GM12878 (cell line): ENCODE measurements around the gene ELFN2. TPM values are rescaled to one million over a fixed set of nuclear protein-coding genes. Genes with fewer than 3 reads are reported as not detected.

Source experiments
- ATAC-seq: fragments of 200-7000 bp; cut with Tn5 transposase; 3 replicates; pipeline ENCODE4 v1.9.1; 2020; ENCODE audit warnings: mild to moderate bottlenecking, moderate library complexity
- BruUV-seq: library from RNA; stranded (reverse); fragments of 400-500 nt; replicated peaks from 2 replicates; lab custom pipeline; 2021; lab: Mats Ljungman, UMichigan
- CTCF ChIA-PET: fragments of 300-600 bp; sonication (Branson Sonifier 250); formaldehyde crosslinking; extraction: SDS; loops from one replicate; lab custom pipeline; 2021; ENCODE audit warnings: inconsistent platforms; lab: Yijun Ruan, JAX
- POLR2A ChIA-PET: fragments of 350-600 bp; formaldehyde crosslinking; extraction: SDS; loops from one replicate; lab custom pipeline; 2021; ENCODE audit warnings: inconsistent platforms; lab: Charles Lee
- RAD21 ChIA-PET: fragments of 300-600 bp; sonication (Branson Sonifier 250); formaldehyde crosslinking; loops from one replicate; lab custom pipeline; 2023; ENCODE audit warnings: antibody characterized with exemption; ENCODE audit not compliant: unreplicated experiment; lab: Charles Lee
- SMC1A ChIA-PET: fragments of 300-600 bp; sonication (Branson Sonifier 250); formaldehyde crosslinking; loops from one replicate; lab custom pipeline; 2023; ENCODE audit not compliant: unreplicated experiment, uncharacterized antibody; lab: Charles Lee
- DNase-seq: peaks from one replicate; pipeline ENCODE4 v3.0.0-alpha.2; 2011; ENCODE audit warnings: low read depth, low spot score
- FAIRE-seq: peaks from 3 replicates; lab custom pipeline; 2011; peaks lifted over from hg19 to GRCh38; lab: Jason Lieb, UNC
- H2AFZ ChIP-seq: 2 replicates; pipeline ENCODE4 v1.6.0; 2011; ENCODE audit warnings: low read depth, low read length, control low read depth; ENCODE audit not compliant: control insufficient read depth
- H3K27ac ChIP-seq: 2 replicates; pipeline ENCODE4 v1.5.1; 2011; ENCODE audit warnings: control low read depth; ENCODE audit not compliant: control insufficient read depth, insufficient read depth
- H3K27me3 ChIP-seq, 2 experiments: replicated peaks in 1 of 2; 2 replicates each; pipeline versions ENCODE4 v1.6.0 to v1.6.1; 2011; ENCODE audit warnings: low read length in 1 of 2; ENCODE audit not compliant: control insufficient read depth in 2 of 2, insufficient read depth in 2 of 2
- H3K36me3 ChIP-seq, 2 experiments: 2 replicates each; pipeline ENCODE4 v1.5.1; 2011; ENCODE audit warnings: low read length in 1 of 2; ENCODE audit not compliant: control insufficient read depth in 2 of 2, insufficient read depth in 2 of 2
- H3K4me1 ChIP-seq: 2 replicates; pipeline ENCODE4 v1.6.1; 2011; ENCODE audit warnings: mild to moderate bottlenecking, low read length, moderate library complexity, mixed read lengths; ENCODE audit not compliant: control insufficient read depth, insufficient read depth
- H3K4me2 ChIP-seq: 2 replicates; pipeline ENCODE4 v1.6.0; 2011; ENCODE audit warnings: control low read depth; ENCODE audit not compliant: control insufficient read depth, insufficient read depth
- H3K4me3 ChIP-seq: fragments of 200-600 bp; sonication (generic); 2 replicates; pipeline ENCODE4 v1.5.1; 2016
- H3K79me2 ChIP-seq: 2 replicates; pipeline ENCODE4 v1.6.0; 2011; ENCODE audit warnings: low read length; ENCODE audit not compliant: control insufficient read depth, insufficient read depth
- H3K9ac ChIP-seq: 2 replicates; pipeline ENCODE4 v1.8.0; 2011; ENCODE audit warnings: low read length, control low read depth, mixed read lengths; ENCODE audit not compliant: control insufficient read depth, insufficient read depth
- H3K9me3 ChIP-seq: replicated peaks from 3 replicates; pipeline ENCODE4 v1.5.1; 2011; ENCODE audit warnings: mild to moderate bottlenecking, low read length; ENCODE audit not compliant: control insufficient read depth, insufficient read depth
- H4K20me1 ChIP-seq: 2 replicates; pipeline ENCODE4 v1.6.0; 2011; ENCODE audit not compliant: control insufficient read depth, insufficient read depth
- NBN ChIP-seq: fragments of 450-650 bp; IDR thresholded peaks from 2 replicates; pipeline ENCODE4 v1.6.1; 2016
- RAD51 ChIP-seq: fragments of 450-650 bp; IDR thresholded peaks from 2 replicates; pipeline ENCODE4 v1.6.1; 2016; ENCODE audit warnings: moderate library complexity, mild to moderate bottlenecking, inconsistent platforms
- TARDBP ChIP-seq: IDR thresholded peaks from 2 replicates; pipeline ENCODE4 v1.6.1; 2016; ENCODE audit warnings: borderline replicate concordance
- ZNF24 ChIP-seq: fragments of 450-650 bp; IDR thresholded peaks from 2 replicates; pipeline ENCODE4 v1.6.1; 2017; ENCODE audit warnings: antibody characterized with exemption, mild to moderate bottlenecking
- ZNF274 ChIP-seq: IDR thresholded peaks from one replicate; pipeline ENCODE4 v1.8.0; 2011; ENCODE audit not compliant: insufficient read length, insufficient read depth
- ZNF622 ChIP-seq: fragments of 450-650 bp; IDR thresholded peaks from 2 replicates; pipeline ENCODE4 v1.6.1; 2017; ENCODE audit warnings: mild to moderate bottlenecking, inconsistent platforms
- ZZZ3 ChIP-seq: IDR thresholded peaks from 2 replicates; pipeline ENCODE4 v1.6.1; 2011; ENCODE audit warnings: low read depth; ENCODE audit not compliant: control insufficient read depth, insufficient read length
- WGBS: methylation state at CpG from one replicate; pipeline ENCODE4 v1.1.6; 2016; ENCODE audit warnings: low lambda C conversion rate; ENCODE audit not compliant: insufficient replicate concordance, insufficient coverage; ENCODE audit errors: missing lambda C conversion rate; 5-methylcytosine and 5-hydroxymethylcytosine counted together
- in situ Hi-C: fragments of 300-500 bp; cut with MboI; formaldehyde crosslinking; loops from 9 replicates; pipeline ENCODE4 v1.14.3; 2018; ENCODE audit warnings: mixed read lengths
- intact Hi-C: fragments of 100-400 bp; cut with micrococcal nuclease; formaldehyde crosslinking; loops from one replicate; pipeline ENCODE4 v1.14.2; 2022; ENCODE audit not compliant: unreplicated experiment
- polyA plus RNA-seq, 11 experiments: library from polyadenylated mRNA; depleted of rRNA in 4 of 11; unstranded in 6 of 11; stranded (reverse) in 5 of 11; fragments of >200 nt; fragmentation: Nextera tagmentation in 4 of 11; fragmentation: Illumina TruSeq in 1 of 11; extraction: Ambion mirVana in 4 of 11; extraction: Trizol in 1 of 11; gene quantifications; 1 replicate in 1 of 11; 2 replicates in 10 of 11; pipeline versions ENCODE4 v1.2.1 to v1.2.3, GENCODE V29; 2011 to 2016; ENCODE audit warnings: inconsistent platforms in 2 of 11, missing spikeins in 2 of 11, low read depth in 1 of 11
- total RNA-seq, 4 experiments: library from RNA; depleted of rRNA in 3 of 4; stranded (reverse); fragments of >200 nt in 3 of 4; fragmentation: Illumina TruSeq in 1 of 4; extraction: Trizol in 1 of 4; gene quantifications; 2 replicates each; pipeline versions ENCODE4 v1.2.1 to v1.2.3, GENCODE V29; 2013 to 2021
- TF ChIP-seq, protein P1 (sequence below): IDR thresholded peaks from 2 replicates; pipeline ENCODE4 v1.6.1; 2012; ENCODE audit warnings: improper control_type of control experiment, low read depth, low read length; ENCODE audit not compliant: insufficient replicate concordance
- TF ChIP-seq, protein P2 (sequence below): IDR thresholded peaks from 2 replicates; pipeline ENCODE4 v1.6.1; 2011; ENCODE audit warnings: low read depth, low read length, improper control_type of control experiment, borderline replicate concordance
- TF ChIP-seq, protein P3 (sequence below): IDR thresholded peaks from 2 replicates; pipeline ENCODE4 v1.6.1; 2012; ENCODE audit warnings: low read length, inconsistent platforms
- TF ChIP-seq, protein P4 (sequence below): fragments of 450-650 bp; IDR thresholded peaks from 2 replicates; pipeline ENCODE4 v1.6.1; 2018; ENCODE audit warnings: mild to moderate bottlenecking, low read depth, moderate library complexity; ENCODE audit not compliant: partially characterized antibody

ELFN2 gene
- total and polyA plus RNA-seq, 10 of the 15 experiments (the other 5 are each of a cell fraction or from before 2014, with no cell fraction given): 0.03 to 0.05 TPM; not detected in 8

DNA sequence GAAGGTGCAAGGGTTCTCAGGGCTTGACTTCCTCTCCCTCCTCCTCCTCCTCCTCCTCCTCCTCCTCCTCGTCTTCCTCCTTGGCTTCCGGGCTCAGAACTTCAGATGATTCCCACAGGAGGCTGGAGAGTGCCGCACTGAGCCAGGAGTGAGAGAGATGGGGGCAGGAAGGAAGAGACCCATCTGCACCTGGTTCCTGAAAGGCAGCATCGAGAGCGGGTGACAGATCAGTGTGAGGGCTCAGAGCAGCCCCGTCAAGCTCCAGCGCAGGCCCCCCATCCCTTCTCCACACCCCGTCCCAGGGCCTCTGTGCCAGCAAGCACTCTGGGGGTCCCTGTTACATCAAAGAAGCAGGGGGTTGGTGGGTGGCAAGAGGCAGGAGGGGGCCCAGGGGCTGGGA, 51.5 kb downstream of the ELFN2 start (continued):
- TF ChIP-seq ZNF622: no peak
- TF ChIP-seq, protein P1, sequence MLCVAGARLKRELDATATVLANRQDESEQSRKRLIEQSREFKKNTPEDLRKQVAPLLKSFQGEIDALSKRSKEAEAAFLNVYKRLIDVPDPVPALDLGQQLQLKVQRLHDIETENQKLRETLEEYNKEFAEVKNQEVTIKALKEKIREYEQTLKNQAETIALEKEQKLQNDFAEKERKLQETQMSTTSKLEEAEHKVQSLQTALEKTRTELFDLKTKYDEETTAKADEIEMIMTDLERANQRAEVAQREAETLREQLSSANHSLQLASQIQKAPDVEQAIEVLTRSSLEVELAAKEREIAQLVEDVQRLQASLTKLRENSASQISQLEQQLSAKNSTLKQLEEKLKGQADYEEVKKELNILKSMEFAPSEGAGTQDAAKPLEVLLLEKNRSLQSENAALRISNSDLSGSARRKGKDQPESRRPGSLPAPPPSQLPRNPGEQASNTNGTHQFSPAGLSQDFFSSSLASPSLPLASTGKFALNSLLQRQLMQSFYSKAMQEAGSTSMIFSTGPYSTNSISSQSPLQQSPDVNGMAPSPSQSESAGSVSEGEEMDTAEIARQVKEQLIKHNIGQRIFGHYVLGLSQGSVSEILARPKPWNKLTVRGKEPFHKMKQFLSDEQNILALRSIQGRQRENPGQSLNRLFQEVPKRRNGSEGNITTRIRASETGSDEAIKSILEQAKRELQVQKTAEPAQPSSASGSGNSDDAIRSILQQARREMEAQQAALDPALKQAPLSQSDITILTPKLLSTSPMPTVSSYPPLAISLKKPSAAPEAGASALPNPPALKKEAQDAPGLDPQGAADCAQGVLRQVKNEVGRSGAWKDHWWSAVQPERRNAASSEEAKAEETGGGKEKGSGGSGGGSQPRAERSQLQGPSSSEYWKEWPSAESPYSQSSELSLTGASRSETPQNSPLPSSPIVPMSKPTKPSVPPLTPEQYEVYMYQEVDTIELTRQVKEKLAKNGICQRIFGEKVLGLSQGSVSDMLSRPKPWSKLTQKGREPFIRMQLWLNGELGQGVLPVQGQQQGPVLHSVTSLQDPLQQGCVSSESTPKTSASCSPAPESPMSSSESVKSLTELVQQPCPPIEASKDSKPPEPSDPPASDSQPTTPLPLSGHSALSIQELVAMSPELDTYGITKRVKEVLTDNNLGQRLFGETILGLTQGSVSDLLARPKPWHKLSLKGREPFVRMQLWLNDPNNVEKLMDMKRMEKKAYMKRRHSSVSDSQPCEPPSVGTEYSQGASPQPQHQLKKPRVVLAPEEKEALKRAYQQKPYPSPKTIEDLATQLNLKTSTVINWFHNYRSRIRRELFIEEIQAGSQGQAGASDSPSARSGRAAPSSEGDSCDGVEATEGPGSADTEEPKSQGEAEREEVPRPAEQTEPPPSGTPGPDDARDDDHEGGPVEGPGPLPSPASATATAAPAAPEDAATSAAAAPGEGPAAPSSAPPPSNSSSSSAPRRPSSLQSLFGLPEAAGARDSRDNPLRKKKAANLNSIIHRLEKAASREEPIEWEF: no peak
- TF ChIP-seq TARDBP: no peak
- TF ChIP-seq, protein P2, sequence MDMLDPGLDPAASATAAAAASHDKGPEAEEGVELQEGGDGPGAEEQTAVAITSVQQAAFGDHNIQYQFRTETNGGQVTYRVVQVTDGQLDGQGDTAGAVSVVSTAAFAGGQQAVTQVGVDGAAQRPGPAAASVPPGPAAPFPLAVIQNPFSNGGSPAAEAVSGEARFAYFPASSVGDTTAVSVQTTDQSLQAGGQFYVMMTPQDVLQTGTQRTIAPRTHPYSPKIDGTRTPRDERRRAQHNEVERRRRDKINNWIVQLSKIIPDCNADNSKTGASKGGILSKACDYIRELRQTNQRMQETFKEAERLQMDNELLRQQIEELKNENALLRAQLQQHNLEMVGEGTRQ: no peak
- TF ChIP-seq ZNF274: no peak
- no peak for TF ChIP-seq NBN
- TF ChIP-seq, all 136 proteins: peak for 0

DNA sequence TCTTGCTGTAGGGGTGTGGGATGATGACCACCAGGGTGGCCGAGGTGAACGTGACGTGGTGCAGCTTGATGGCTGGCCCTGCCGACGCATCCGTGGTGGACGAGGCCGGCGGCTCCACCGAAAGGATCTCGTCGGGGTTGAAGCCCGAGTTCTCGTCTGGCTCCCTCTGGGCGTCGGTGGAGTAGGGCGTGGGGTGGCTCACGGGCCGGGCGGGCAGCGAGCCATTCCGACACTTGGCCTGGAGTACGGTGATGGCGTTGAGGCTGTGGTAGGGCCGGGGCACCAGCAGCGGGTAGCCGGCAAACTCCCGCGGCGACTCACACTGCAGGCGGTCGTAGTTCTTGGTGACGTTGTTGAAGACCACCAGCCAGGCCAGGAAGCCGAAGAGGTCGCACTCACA, 52.7 kb downstream of the ELFN2 start:
- in situ Hi-C loops: no loop called here
- WGBS: 78% methylated on average over 34 of the region's 35 CpGs
- Histone ChIP-seq H4K20me1 (no peaks in the 10 kb centered on the region), H3K36me3 (no peaks in the 10 kb centered on the region), H3K4me2 (no peak overlapping the region), H3K79me2 (no peaks in the 10 kb centered on the region), H3K27ac (no peak overlapping the region), H2AFZ (no peak overlapping the region), H3K9me3 (no peaks in the 10 kb centered on the region), H3K27me3 (peaks cover 10 to 11% of the 10 kb centered on the region in 2 experiments; a peak in 3 of 4 replicates), H3K9ac (no peak overlapping the region), H3K4me3 (no peak overlapping the region), H3K4me1 (no peaks in the 10 kb centered on the region)
- no TSS peak for BruUV-seq
- FAIRE-seq (no peak), ATAC-seq (no peak), DNase-seq (no peak)
- ChIA-PET POLR2A (no interaction called here), SMC1A (no interaction called here), CTCF (interaction anchor here (0.6 kb wide), 1 partner anchor 54 kb away, joined by 3 read pairs; no protein-coding TSS in a partner anchor), RAD21 (no interaction called here)
- TF ChIP-seq ZNF24 (no peak), ZZZ3 (no peak), RAD51 (no peak)
- TF ChIP-seq, protein P3, sequence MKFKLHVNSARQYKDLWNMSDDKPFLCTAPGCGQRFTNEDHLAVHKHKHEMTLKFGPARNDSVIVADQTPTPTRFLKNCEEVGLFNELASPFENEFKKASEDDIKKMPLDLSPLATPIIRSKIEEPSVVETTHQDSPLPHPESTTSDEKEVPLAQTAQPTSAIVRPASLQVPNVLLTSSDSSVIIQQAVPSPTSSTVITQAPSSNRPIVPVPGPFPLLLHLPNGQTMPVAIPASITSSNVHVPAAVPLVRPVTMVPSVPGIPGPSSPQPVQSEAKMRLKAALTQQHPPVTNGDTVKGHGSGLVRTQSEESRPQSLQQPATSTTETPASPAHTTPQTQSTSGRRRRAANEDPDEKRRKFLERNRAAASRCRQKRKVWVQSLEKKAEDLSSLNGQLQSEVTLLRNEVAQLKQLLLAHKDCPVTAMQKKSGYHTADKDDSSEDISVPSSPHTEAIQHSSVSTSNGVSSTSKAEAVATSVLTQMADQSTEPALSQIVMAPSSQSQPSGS: no peak
- TF ChIP-seq, protein P4, sequence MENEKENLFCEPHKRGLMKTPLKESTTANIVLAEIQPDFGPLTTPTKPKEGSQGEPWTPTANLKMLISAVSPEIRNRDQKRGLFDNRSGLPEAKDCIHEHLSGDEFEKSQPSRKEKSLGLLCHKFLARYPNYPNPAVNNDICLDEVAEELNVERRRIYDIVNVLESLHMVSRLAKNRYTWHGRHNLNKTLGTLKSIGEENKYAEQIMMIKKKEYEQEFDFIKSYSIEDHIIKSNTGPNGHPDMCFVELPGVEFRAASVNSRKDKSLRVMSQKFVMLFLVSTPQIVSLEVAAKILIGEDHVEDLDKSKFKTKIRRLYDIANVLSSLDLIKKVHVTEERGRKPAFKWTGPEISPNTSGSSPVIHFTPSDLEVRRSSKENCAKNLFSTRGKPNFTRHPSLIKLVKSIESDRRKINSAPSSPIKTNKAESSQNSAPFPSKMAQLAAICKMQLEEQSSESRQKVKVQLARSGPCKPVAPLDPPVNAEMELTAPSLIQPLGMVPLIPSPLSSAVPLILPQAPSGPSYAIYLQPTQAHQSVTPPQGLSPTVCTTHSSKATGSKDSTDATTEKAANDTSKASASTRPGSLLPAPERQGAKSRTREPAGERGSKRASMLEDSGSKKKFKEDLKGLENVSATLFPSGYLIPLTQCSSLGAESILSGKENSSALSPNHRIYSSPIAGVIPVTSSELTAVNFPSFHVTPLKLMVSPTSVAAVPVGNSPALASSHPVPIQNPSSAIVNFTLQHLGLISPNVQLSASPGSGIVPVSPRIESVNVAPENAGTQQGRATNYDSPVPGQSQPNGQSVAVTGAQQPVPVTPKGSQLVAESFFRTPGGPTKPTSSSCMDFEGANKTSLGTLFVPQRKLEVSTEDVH: no peak
- intact Hi-C loops: no loop called here
